Activated CD4-positive, alpha-beta T cell treated with anti-CD3 and anti-CD28 coated beads for 24 hours (primary cell): Measurements from ENCODE around the gene AURKAIP1.

Experiments used
- DNase-seq, 2 donors: peaks; one replicate each; pipeline ENCODE4 v3.0.0-alpha.2; 2020; ENCODE audit warnings: low read depth in 2 of 2

The AURKAIP1 gene

GRCh38 chr1:1333551-1334241 lies 41.3 kb downstream of the AURKAIP1 start:
- no peak for DNase-seq

GRCh38 chr1:1332774-1333480 lies 42.1 kb downstream of the AURKAIP1 start:
- no peak for DNase-seq

GRCh38 chr1:1332031-1332755 lies 42.8 kb downstream of the AURKAIP1 start:
- DNase-seq: no peak

GRCh38 chr1:1331068-1331965 lies 43.7 kb downstream of the AURKAIP1 start, which contains the start of gene TAS1R3:
TSS of gene TAS1R3 (plus strand) at chr1:1331280. CDS start at chr1:1331346, 66 bp downstream.
- DNase-seq: no peak

- no peak for DNase-seq
These were observed 44.5 kb downstream of the AURKAIP1 start for GRCh38 chr1:1330366-1331067.

GRCh38 chr1:1329304-1330210 lies 45.5 kb downstream of the AURKAIP1 start:
- DNase-seq: no peak

- DNase-seq: no peak
These were observed 46.8 kb downstream of the AURKAIP1 start for GRCh38 chr1:1328254-1328653.

- DNase-seq: no peak
These were observed 47.7 kb downstream of the AURKAIP1 start for GRCh38 chr1:1327291-1327690.

- DNase-seq: no peak
These were observed 48.9 kb downstream of the AURKAIP1 start for GRCh38 chr1:1326075-1326605.

GRCh38 chr1:1325288-1326074 lies 49.5 kb downstream of the AURKAIP1 start:
- no peak for DNase-seq

GRCh38 chr1:1324524-1325287 lies 50.3 kb downstream of the AURKAIP1 start, which contains the start of the genes CPTP and INTS11:
TSS of gene CPTP (plus strand) at chr1:1324802. CDS start at chr1:1326911, 2,109 bp downstream.
TSS of gene INTS11 (minus strand) at chr1:1324660. CDS start at chr1:1324608, 52 bp downstream.
- DNase-seq: peak; percentile 89 to 94

- no peak for DNase-seq
These were observed 50.9 kb downstream of the AURKAIP1 start for GRCh38 chr1:1324084-1324523.
